ENCODE results near the gene EFHD2.

- no peak for TF ChIP-seq CTCF (IDR thresholded peaks at IDR 0.05)
- TF ChIP-seq POLR2A (IDR thresholded peaks at IDR 0.05), result no peak
These were observed 665 bp downstream of the EFHD2 start for GRCh38 chr1:15410223-15410883.
